H9 (cell line): ENCODE measurements around the gene CISD3. TPM values are rescaled to one million over a fixed set of nuclear protein-coding genes. Genes with fewer than 3 reads are reported as not detected.

Experiments used
- DNase-seq: peaks from one replicate; pipeline ENCODE4 v3.0.0-alpha.2; 2017
- H2AFZ ChIP-seq: one replicate; pipeline ENCODE4 v1.6.1; 2013; ENCODE audit warnings: mild to moderate bottlenecking, low read length, control low read depth, moderate library complexity
- H2AK5ac ChIP-seq: 2 replicates; pipeline ENCODE4 v1.6.1; 2013; ENCODE audit warnings: low read length, control low read depth, mixed read lengths; ENCODE audit not compliant: insufficient read length
- H2BK120ac ChIP-seq: one replicate; pipeline ENCODE4 v1.6.1; 2013; ENCODE audit warnings: low read depth, mild to moderate bottlenecking, low read length, control low read depth, inconsistent platforms; ENCODE audit not compliant: poor library complexity, severe bottlenecking
- H2BK12ac ChIP-seq: 2 replicates; pipeline ENCODE4 v1.6.1; 2013; ENCODE audit warnings: low read length, control low read depth, mixed read lengths, low read depth; ENCODE audit not compliant: insufficient read length
- H2BK15ac ChIP-seq: 2 replicates; pipeline ENCODE4 v1.6.1; 2013; ENCODE audit warnings: low read depth, low read length, control low read depth
- H2BK20ac ChIP-seq: one replicate; pipeline ENCODE4 v1.6.1; 2013; ENCODE audit warnings: low read depth, mild to moderate bottlenecking, low read length, control low read depth, inconsistent platforms; ENCODE audit not compliant: poor library complexity, severe bottlenecking
- H2BK5ac ChIP-seq: 2 replicates; pipeline ENCODE4 v1.6.1; 2013; ENCODE audit warnings: low read length, control low read depth, mixed read lengths; ENCODE audit not compliant: insufficient read length
- H3K14ac ChIP-seq: 2 replicates; pipeline ENCODE4 v1.6.1; 2013; ENCODE audit warnings: low read length, control low read depth; ENCODE audit not compliant: insufficient read depth
- H3K18ac ChIP-seq: 2 replicates; pipeline ENCODE4 v1.6.1; 2013; ENCODE audit warnings: low read depth, mild to moderate bottlenecking, mixed read lengths, low read length, control low read depth; ENCODE audit not compliant: insufficient read length
- H3K23ac ChIP-seq: 2 replicates; pipeline ENCODE4 v1.6.1; 2013; ENCODE audit warnings: low read length, control low read depth, mixed read lengths, low read depth; ENCODE audit not compliant: insufficient read length
- H3K23me2 ChIP-seq: 2 replicates; pipeline ENCODE4 v1.6.1; 2013; ENCODE audit warnings: low read depth, mild to moderate bottlenecking, mixed read lengths, low read length, control low read depth; ENCODE audit not compliant: insufficient read length, poor library complexity, severe bottlenecking
- H3K27ac ChIP-seq: 2 replicates; pipeline ENCODE4 v1.5.1; 2013; ENCODE audit warnings: low read length, control low read depth, mixed read lengths, low read depth; ENCODE audit not compliant: insufficient read length
- H3K27me3 ChIP-seq: 2 replicates; pipeline ENCODE4 v1.6.1; 2013; ENCODE audit warnings: low read length, control low read depth, inconsistent platforms; ENCODE audit not compliant: insufficient read depth
- H3K4ac ChIP-seq: 2 replicates; pipeline ENCODE4 v1.6.1; 2013; ENCODE audit warnings: low read depth, mild to moderate bottlenecking, control low read depth, inconsistent platforms, low read length, moderate library complexity
- H3K4me1 ChIP-seq: 2 replicates; pipeline ENCODE4 v1.6.1; 2013; ENCODE audit warnings: low read length, control low read depth, inconsistent platforms; ENCODE audit not compliant: insufficient read depth
- H3K4me2 ChIP-seq: 2 replicates; pipeline ENCODE4 v1.6.1; 2013; ENCODE audit warnings: low read length, control low read depth, mixed read lengths; ENCODE audit not compliant: insufficient read length, insufficient read depth
- H3K56ac ChIP-seq: 2 replicates; pipeline ENCODE4 v1.6.1; 2013; ENCODE audit warnings: low read depth, mild to moderate bottlenecking, mixed read lengths, low read length, control low read depth; ENCODE audit not compliant: insufficient read length
- H3K79me1 ChIP-seq: 2 replicates; pipeline ENCODE4 v1.6.1; 2013; ENCODE audit warnings: low read depth, mild to moderate bottlenecking, moderate library complexity, low read length, control low read depth, inconsistent platforms; ENCODE audit not compliant: insufficient read depth, poor library complexity, severe bottlenecking
- H3K79me2 ChIP-seq: 2 replicates; pipeline ENCODE4 v1.6.1; 2013; ENCODE audit warnings: low read length, control low read depth, inconsistent platforms; ENCODE audit not compliant: insufficient read depth
- H3K9ac ChIP-seq: 2 replicates; pipeline ENCODE4 v1.6.1; 2013; ENCODE audit warnings: low read length, control low read depth, mixed read lengths; ENCODE audit not compliant: insufficient read length; ENCODE audit errors: extremely low read depth
- H3K9me3 ChIP-seq: one replicate; pipeline ENCODE4 v1.6.1; 2013; ENCODE audit warnings: low read depth, low read length, inconsistent platforms; ENCODE audit not compliant: control insufficient read depth
- H3T11ph ChIP-seq: one replicate; pipeline ENCODE4 v1.6.1; 2013; ENCODE audit warnings: mild to moderate bottlenecking, low read length, control low read depth, inconsistent platforms
- H4K20me1 ChIP-seq: one replicate; pipeline ENCODE4 v1.6.1; 2013; ENCODE audit not compliant: control insufficient read depth, insufficient read length, insufficient read depth
- H4K5ac ChIP-seq: 2 replicates; pipeline ENCODE4 v1.6.1; 2013; ENCODE audit warnings: low read depth, mild to moderate bottlenecking, mixed read lengths, low read length, control low read depth; ENCODE audit not compliant: insufficient read length
- H4K8ac ChIP-seq: replicated peaks from 2 replicates; pipeline ENCODE4 v1.6.1; 2013; ENCODE audit warnings: low read length, control low read depth, mixed read lengths, low read depth; ENCODE audit not compliant: insufficient read length
- H4K91ac ChIP-seq: 2 replicates; pipeline ENCODE4 v1.6.1; 2013; ENCODE audit warnings: low read depth, mild to moderate bottlenecking, moderate library complexity, mixed read lengths, low read length, control low read depth; ENCODE audit not compliant: insufficient read length
- H3K27ac Mint-ChIP-seq, 3 experiments: 2 replicates in 2 of 3; 3 replicates in 1 of 3; pipeline ENCODE4 v1.8.0; 2020 to 2021; ENCODE audit warnings: mixed read lengths in 3 of 3, mild to moderate bottlenecking in 1 of 3, moderate library complexity in 1 of 3
- H3K27me3 Mint-ChIP-seq: 2 replicates; pipeline ENCODE4 v1.8.0; 2021; ENCODE audit warnings: low read depth, mild to moderate bottlenecking, moderate library complexity, mixed read lengths
- H3K36me3 Mint-ChIP-seq, 3 experiments: 2 replicates in 2 of 3; 3 replicates in 1 of 3; pipeline ENCODE4 v1.8.0; 2020 to 2021; ENCODE audit warnings: low read depth in 3 of 3, mixed read lengths in 3 of 3; ENCODE audit not compliant: insufficient read depth in 1 of 3
- H3K4me1 Mint-ChIP-seq, 2 experiments: 2 replicates each; pipeline ENCODE4 v1.8.0; 2020; ENCODE audit warnings: mixed read lengths in 2 of 2
- H3K4me3 Mint-ChIP-seq, 2 experiments: 2 replicates in 1 of 2; 3 replicates in 1 of 2; pipeline ENCODE4 v1.8.0; 2020 to 2021; ENCODE audit warnings: mild to moderate bottlenecking in 2 of 2, mixed read lengths in 2 of 2, moderate library complexity in 1 of 2
- H3K9me3 Mint-ChIP-seq, 2 experiments: 2 replicates in 1 of 2; 3 replicates in 1 of 2; pipeline ENCODE4 v1.8.0; 2020; ENCODE audit warnings: mild to moderate bottlenecking in 2 of 2, mixed read lengths in 2 of 2, moderate library complexity in 1 of 2
- WGBS: extraction: QIAGEN DNeasy Blood & Tissue Kit; methylation state at CpG from one replicate; pipeline ENCODE4 v1.1.7; 2013; ENCODE audit warnings: missing lambda C conversion rate, low lambda C conversion rate, mixed read lengths; ENCODE audit not compliant: insufficient read length; ENCODE audit errors: extremely low coverage; 5-methylcytosine and 5-hydroxymethylcytosine counted together
- total RNA-seq: library from RNA; stranded (reverse); gene quantifications from 2 replicates; pipeline ENCODE4 v1.2.1, GENCODE V29; 2021
- TF ChIP-seq, protein P1 (sequence below): fragments of 200-600 bp; sonication (generic); conservative IDR thresholded peaks from 3 replicates; pipeline ENCODE4 v1.8.0; 2021; ENCODE audit warnings: antibody characterized with exemption, mild to moderate bottlenecking

CISD3 gene
- total RNA-seq, 1 experiment from 2014 or later, result 10.7 TPM

DNA sequence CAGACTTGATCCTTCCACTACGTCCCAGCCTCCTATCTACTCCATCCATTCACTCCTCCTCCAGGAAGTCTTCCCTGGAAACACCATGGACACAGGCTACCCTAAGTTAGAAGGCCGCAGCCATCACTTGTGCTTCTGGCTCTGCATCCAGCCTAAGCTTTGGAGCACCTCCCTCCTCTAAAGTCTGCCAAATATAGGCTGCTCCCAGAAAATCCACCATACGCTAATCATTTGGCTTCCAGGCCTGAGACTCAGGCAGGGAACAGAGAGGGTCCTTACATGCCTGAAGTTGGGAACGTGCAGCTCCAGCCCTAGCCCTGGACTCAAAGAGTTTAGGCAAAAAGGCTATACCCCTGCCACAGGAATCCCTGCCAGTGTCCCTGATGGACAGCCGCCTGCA lies 11.3 kb downstream of the CISD3 start:
- H2AK5ac ChIP-seq, result no peak overlapping the region
- H3K27me3 Mint-ChIP-seq, result no peaks in the 10 kb centered on the region; the same call in none of the 2 replicates
- H3K4me2 ChIP-seq, result no peak overlapping the region
- no peaks in the 10 kb centered on the region; a peak in 1 of 5 replicates for H3K9me3 Mint-ChIP-seq
- H3T11ph ChIP-seq, result no peak overlapping the region
- no peak overlapping the region for H2BK5ac ChIP-seq
- no peaks in the 10 kb centered on the region for H3K9me3 ChIP-seq
- peaks cover 27 to 51% (median 45%) of the 10 kb centered on the region in 3 experiments for H3K36me3 Mint-ChIP-seq
- peaks cover 42 to 56% of the 10 kb centered on the region in 2 experiments for H3K4me1 Mint-ChIP-seq
- no peak overlapping the region for H4K8ac ChIP-seq
- peaks cover 13% of the 10 kb centered on the region for H3K79me1 ChIP-seq
- no peak overlapping the region for H2BK20ac ChIP-seq
- H3K4me1 ChIP-seq, result peaks cover 5% of the 10 kb centered on the region; the same call in 1 of the 2 replicates
- H4K20me1 ChIP-seq, result no peaks in the 10 kb centered on the region
- H4K91ac ChIP-seq, result no peak overlapping the region
- no peak overlapping the region for H3K56ac ChIP-seq
- no peak overlapping the region for H3K23ac ChIP-seq
- no peak overlapping the region for H3K27ac ChIP-seq
- no peak overlapping the region for H2BK15ac ChIP-seq
- no peak overlapping the region for H4K5ac ChIP-seq
- H3K79me2 ChIP-seq, result peaks cover 55% of the 10 kb centered on the region
- no peak for DNase-seq
- H2AFZ ChIP-seq, result no peak overlapping the region
- H3K18ac ChIP-seq, result no peak overlapping the region
- TF ChIP-seq, protein P1, sequence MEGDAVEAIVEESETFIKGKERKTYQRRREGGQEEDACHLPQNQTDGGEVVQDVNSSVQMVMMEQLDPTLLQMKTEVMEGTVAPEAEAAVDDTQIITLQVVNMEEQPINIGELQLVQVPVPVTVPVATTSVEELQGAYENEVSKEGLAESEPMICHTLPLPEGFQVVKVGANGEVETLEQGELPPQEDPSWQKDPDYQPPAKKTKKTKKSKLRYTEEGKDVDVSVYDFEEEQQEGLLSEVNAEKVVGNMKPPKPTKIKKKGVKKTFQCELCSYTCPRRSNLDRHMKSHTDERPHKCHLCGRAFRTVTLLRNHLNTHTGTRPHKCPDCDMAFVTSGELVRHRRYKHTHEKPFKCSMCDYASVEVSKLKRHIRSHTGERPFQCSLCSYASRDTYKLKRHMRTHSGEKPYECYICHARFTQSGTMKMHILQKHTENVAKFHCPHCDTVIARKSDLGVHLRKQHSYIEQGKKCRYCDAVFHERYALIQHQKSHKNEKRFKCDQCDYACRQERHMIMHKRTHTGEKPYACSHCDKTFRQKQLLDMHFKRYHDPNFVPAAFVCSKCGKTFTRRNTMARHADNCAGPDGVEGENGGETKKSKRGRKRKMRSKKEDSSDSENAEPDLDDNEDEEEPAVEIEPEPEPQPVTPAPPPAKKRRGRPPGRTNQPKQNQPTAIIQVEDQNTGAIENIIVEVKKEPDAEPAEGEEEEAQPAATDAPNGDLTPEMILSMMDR, result no peak
- H3K14ac ChIP-seq, result no peak overlapping the region
- no peak overlapping the region for H2BK12ac ChIP-seq
- H3K27me3 ChIP-seq, result no peaks in the 10 kb centered on the region
- no peak overlapping the region for H2BK120ac ChIP-seq
- H3K23me2 ChIP-seq, result peaks cover 7% of the 10 kb centered on the region
- no peak overlapping the region for H3K9ac ChIP-seq
- H3K4me3 Mint-ChIP-seq, result no peak overlapping the region
- H3K4ac ChIP-seq, result no peak overlapping the region
- H3K27ac Mint-ChIP-seq, result no peak overlapping the region; a peak in 1 of 7 replicates
- WGBS, result no CpG with 5 or more reads among the region's 5 CpGs
